Measurements from ENCODE around the gene TKFC.

The TKFC gene

GRCh38 chr11:61328351-61328750 is 4.7 kb upstream of the TKFC start:
- Histone ChIP-seq H2BK12ac (ENCODE audit: low read length) (no peak overlapping the region), H3K9me3 (replicated peaks in 1 of 2; ENCODE audit: control insufficient read depth in 2 of 2, insufficient read depth in 1 of 2, low read depth in 1 of 2, low read length in 2 of 2) (no peaks in the 10 kb centered on the region), H3K4ac (ENCODE audit: low read length) (no peak overlapping the region), H2BK120ac (ENCODE audit: low read depth, low read length) (no peak overlapping the region), H3K27me3 (ENCODE audit: control insufficient read depth in 3 of 3, insufficient read depth in 3 of 3, low read depth in 1 of 3, low read length in 3 of 3) (no peaks in the 10 kb centered on the region), H4K8ac (ENCODE audit: low read depth, low read length) (no peak overlapping the region), H3K14ac (ENCODE audit: low read length) (no peak overlapping the region), H3K23ac (ENCODE audit: low read depth, low read length, poor library complexity) (no peak overlapping the region), H3K79me1 (ENCODE audit: low read depth, low read length) (peaks cover 10% of the 10 kb centered on the region), H2BK5ac (ENCODE audit: low read length) (no peak overlapping the region), H4K91ac (ENCODE audit: low read depth, low read length, poor library complexity) (no peak overlapping the region), H2BK15ac (ENCODE audit: low read length) (no peak overlapping the region), H3K18ac (ENCODE audit: low read length) (no peak overlapping the region), H3K36me3 (replicated peaks in 1 of 2; ENCODE audit: control insufficient read depth in 2 of 2, insufficient read depth in 2 of 2, low read length in 2 of 2) (peaks cover 21 to 79% of the 10 kb centered on the region in 2 donors), H2AK5ac (ENCODE audit: low read depth, low read length) (no peak overlapping the region), H3K27ac (replicated peaks; ENCODE audit: low read length) (no peak overlapping the region), H3K4me1 (ENCODE audit: control insufficient read depth in 2 of 2, insufficient read depth in 1 of 2, low read depth in 1 of 2, low read length in 2 of 2) (peaks cover 5 to 6% of the 10 kb centered on the region in 2 donors), H3K4me2 (ENCODE audit: insufficient read depth, low read length, poor library complexity, severe bottlenecking) (no peak overlapping the region), H2AFZ (ENCODE audit: low read length) (no peak overlapping the region), H3K9ac (ENCODE audit: low read depth, low read length, poor library complexity) (no peak overlapping the region), H3K4me3 (ENCODE audit: low read length in 2 of 2) (no peak overlapping the region)
- DNase-seq (ENCODE audit: low spot score) = no peak
- WGBS, 2 donors (ENCODE audit: extremely low coverage in 2 of 2, insufficient read length in 2 of 2, insufficient replicate concordance in 1 of 2) = no CpG with 5 or more reads among the region's 9 CpGs

- Histone ChIP-seq H3K23ac (ENCODE audit: low read depth, low read length, poor library complexity) (no peak overlapping the region), H3K4me2 (ENCODE audit: insufficient read depth, low read length, poor library complexity, severe bottlenecking) (no peak overlapping the region), H3K9me3 (replicated peaks in 1 of 2; ENCODE audit: control insufficient read depth in 2 of 2, insufficient read depth in 1 of 2, low read depth in 1 of 2, low read length in 2 of 2) (no peaks in the 10 kb centered on the region), H2BK120ac (ENCODE audit: low read depth, low read length) (no peak overlapping the region), H2BK5ac (ENCODE audit: low read length) (no peak overlapping the region), H4K8ac (ENCODE audit: low read depth, low read length) (no peak overlapping the region), H3K9ac (ENCODE audit: low read depth, low read length, poor library complexity) (no peak overlapping the region), H2BK15ac (ENCODE audit: low read length) (no peak overlapping the region), H3K18ac (ENCODE audit: low read length) (no peak overlapping the region), H3K27me3 (ENCODE audit: control insufficient read depth in 3 of 3, insufficient read depth in 3 of 3, low read depth in 1 of 3, low read length in 3 of 3) (no peaks in the 10 kb centered on the region), H3K4me3 (ENCODE audit: low read length in 2 of 2) (no peak overlapping the region), H2AK5ac (ENCODE audit: low read depth, low read length) (no peak overlapping the region), H3K4me1 (ENCODE audit: control insufficient read depth in 2 of 2, insufficient read depth in 1 of 2, low read depth in 1 of 2, low read length in 2 of 2) (peaks cover 11 to 21% of the 10 kb centered on the region in 2 donors), H2AFZ (ENCODE audit: low read length) (no peak overlapping the region), H3K79me1 (ENCODE audit: low read depth, low read length) (peaks cover 13% of the 10 kb centered on the region), H3K14ac (ENCODE audit: low read length) (no peak overlapping the region), H3K36me3 (replicated peaks in 1 of 2; ENCODE audit: control insufficient read depth in 2 of 2, insufficient read depth in 2 of 2, low read length in 2 of 2) (peaks cover 12 to 64% of the 10 kb centered on the region in 2 donors), H3K4ac (ENCODE audit: low read length) (no peak overlapping the region), H2BK12ac (ENCODE audit: low read length) (no peak overlapping the region), H4K91ac (ENCODE audit: low read depth, low read length, poor library complexity) (no peak overlapping the region), H3K27ac (replicated peaks; ENCODE audit: low read length) (no peak overlapping the region)
- no peak for DNase-seq (ENCODE audit: low spot score)
- WGBS, 2 donors (ENCODE audit: extremely low coverage in 2 of 2, insufficient read length in 2 of 2, insufficient replicate concordance in 1 of 2) = no CpG with 5 or more reads among the region's 4 CpGs
These were observed 3.2 kb upstream of the TKFC start for GRCh38 chr11:61329871-61330270.

GRCh38 chr11:61331651-61332050 is 1.4 kb upstream of the TKFC start:
- H2BK120ac ChIP-seq (ENCODE audit: low read depth, low read length) = no peak overlapping the region
- no peak overlapping the region for H4K91ac ChIP-seq (ENCODE audit: low read depth, low read length, poor library complexity)
- H3K14ac ChIP-seq (ENCODE audit: low read length) = no peak overlapping the region
- DNase-seq (ENCODE audit: low spot score) = no peak
- H3K23ac ChIP-seq (ENCODE audit: low read depth, low read length, poor library complexity) = no peak overlapping the region
- no peak overlapping the region for H3K27ac ChIP-seq (replicated peaks; ENCODE audit: low read length)
- peaks cover 8 to 47% of the 10 kb centered on the region in 2 donors for H3K36me3 ChIP-seq (replicated peaks in 1 of 2; ENCODE audit: control insufficient read depth in 2 of 2, insufficient read depth in 2 of 2, low read length in 2 of 2)
- no peaks in the 10 kb centered on the region for H3K27me3 ChIP-seq (ENCODE audit: control insufficient read depth in 3 of 3, insufficient read depth in 3 of 3, low read depth in 1 of 3, low read length in 3 of 3)
- H3K9ac ChIP-seq (ENCODE audit: low read depth, low read length, poor library complexity) = no peak overlapping the region
- H2AFZ ChIP-seq (ENCODE audit: low read length) = no peak overlapping the region
- H2BK5ac ChIP-seq (ENCODE audit: low read length) = no peak overlapping the region
- peak overlapping the region; percentile 71 for H3K4me2 ChIP-seq (ENCODE audit: insufficient read depth, low read length, poor library complexity, severe bottlenecking)
- no peak overlapping the region for H2BK15ac ChIP-seq (ENCODE audit: low read length)
- H3K9me3 ChIP-seq (replicated peaks in 1 of 2; ENCODE audit: control insufficient read depth in 2 of 2, insufficient read depth in 1 of 2, low read depth in 1 of 2, low read length in 2 of 2) = no peaks in the 10 kb centered on the region
- H4K8ac ChIP-seq (ENCODE audit: low read depth, low read length) = no peak overlapping the region
- no peak overlapping the region for H2AK5ac ChIP-seq (ENCODE audit: low read depth, low read length)
- H3K4me1 ChIP-seq (ENCODE audit: control insufficient read depth in 2 of 2, insufficient read depth in 1 of 2, low read depth in 1 of 2, low read length in 2 of 2) = peaks cover 11 to 34% of the 10 kb centered on the region in 2 donors
- no peak overlapping the region for H3K4ac ChIP-seq (ENCODE audit: low read length)
- peaks cover 12% of the 10 kb centered on the region for H3K79me1 ChIP-seq (ENCODE audit: low read depth, low read length)
- no peak overlapping the region for H2BK12ac ChIP-seq (ENCODE audit: low read length)
- no CpG with 5 or more reads among the region's 6 CpGs for WGBS, 2 donors (ENCODE audit: extremely low coverage in 2 of 2, insufficient read length in 2 of 2, insufficient replicate concordance in 1 of 2)
- peak overlapping the region in 1 of 2 donors; percentile 96 for H3K4me3 ChIP-seq (ENCODE audit: low read length in 2 of 2)
- no peak overlapping the region for H3K18ac ChIP-seq (ENCODE audit: low read length)

GRCh38 chr11:61332281-61332796 is 689 bp upstream of the TKFC start:
- peaks cover 8 to 40% of the 10 kb centered on the region in 2 donors for H3K36me3 ChIP-seq (replicated peaks in 1 of 2; ENCODE audit: control insufficient read depth in 2 of 2, insufficient read depth in 2 of 2, low read length in 2 of 2)
- peak overlapping the region; percentile 96 for H3K9ac ChIP-seq (ENCODE audit: low read depth, low read length, poor library complexity)
- no CpG with 5 or more reads among the region's 24 CpGs for WGBS, 2 donors (ENCODE audit: extremely low coverage in 2 of 2, insufficient read length in 2 of 2, insufficient replicate concordance in 1 of 2)
- peak overlapping the region; percentile 97 for H3K14ac ChIP-seq (ENCODE audit: low read length)
- peaks cover 11 to 37% of the 10 kb centered on the region in 2 donors for H3K4me1 ChIP-seq (ENCODE audit: control insufficient read depth in 2 of 2, insufficient read depth in 1 of 2, low read depth in 1 of 2, low read length in 2 of 2)
- H3K27ac ChIP-seq (replicated peaks; ENCODE audit: low read length) = no peak overlapping the region
- H2BK12ac ChIP-seq (ENCODE audit: low read length) = no peak overlapping the region
- peak overlapping the region; percentile 96 to 99 for H3K4me3 ChIP-seq (ENCODE audit: low read length in 2 of 2)
- no peak overlapping the region for H4K8ac ChIP-seq (ENCODE audit: low read depth, low read length)
- H3K18ac ChIP-seq (ENCODE audit: low read length) = peak overlapping the region; percentile 94
- no peak overlapping the region for H2BK15ac ChIP-seq (ENCODE audit: low read length)
- peak overlapping the region; percentile 71 for H3K4me2 ChIP-seq (ENCODE audit: insufficient read depth, low read length, poor library complexity, severe bottlenecking)
- H3K4ac ChIP-seq (ENCODE audit: low read length) = peak overlapping the region; percentile 8
- H3K23ac ChIP-seq (ENCODE audit: low read depth, low read length, poor library complexity) = peak overlapping the region; percentile 90
- no peak overlapping the region for H4K91ac ChIP-seq (ENCODE audit: low read depth, low read length, poor library complexity)
- no peak for DNase-seq (ENCODE audit: low spot score)
- H3K27me3 ChIP-seq (ENCODE audit: control insufficient read depth in 3 of 3, insufficient read depth in 3 of 3, low read depth in 1 of 3, low read length in 3 of 3) = no peaks in the 10 kb centered on the region
- H3K79me1 ChIP-seq (ENCODE audit: low read depth, low read length) = peaks cover 10% of the 10 kb centered on the region
- peak overlapping the region; percentile 74 for H2AK5ac ChIP-seq (ENCODE audit: low read depth, low read length)
- H3K9me3 ChIP-seq (replicated peaks in 1 of 2; ENCODE audit: control insufficient read depth in 2 of 2, insufficient read depth in 1 of 2, low read depth in 1 of 2, low read length in 2 of 2) = no peaks in the 10 kb centered on the region
- H2BK120ac ChIP-seq (ENCODE audit: low read depth, low read length) = no peak overlapping the region
- H2BK5ac ChIP-seq (ENCODE audit: low read length) = peak overlapping the region; percentile 43
- peak overlapping the region; percentile 94 for H2AFZ ChIP-seq (ENCODE audit: low read length)

All from neuronal stem cell (in vitro differentiated cells).